Esophagus squamous epithelium (tissue), 4 donors: ENCODE measurements around the gene PTBP3.
"Not testable (repeated sequence)": the region's sequence is repeated elsewhere in the genome, so short reads cannot be mapped to it uniquely, and the experiment has no call there.

Source experiments
- POLR2A ChIP-seq, 4 donors: fragments of 450-650 bp; IDR thresholded peaks; one replicate each; pipeline ENCODE4 v1.6.1; 2017; ENCODE audit warnings: antibody characterized with exemption in 4 of 4, mild to moderate bottlenecking in 4 of 4, moderate library complexity in 3 of 4
- TF ChIP-seq, protein P1 (sequence below), 6 experiments: fragments of 450-650 bp in 4 of 6; fragments of 200-600 bp in 2 of 6; sonication (generic) in 2 of 6; IDR thresholded peaks; one replicate each; pipeline ENCODE4 v1.5.1; 2016 to 2019; ENCODE audit warnings: antibody characterized with exemption in 6 of 6, mild to moderate bottlenecking in 4 of 6, moderate library complexity in 4 of 6

- TF ChIP-seq, protein P1, sequence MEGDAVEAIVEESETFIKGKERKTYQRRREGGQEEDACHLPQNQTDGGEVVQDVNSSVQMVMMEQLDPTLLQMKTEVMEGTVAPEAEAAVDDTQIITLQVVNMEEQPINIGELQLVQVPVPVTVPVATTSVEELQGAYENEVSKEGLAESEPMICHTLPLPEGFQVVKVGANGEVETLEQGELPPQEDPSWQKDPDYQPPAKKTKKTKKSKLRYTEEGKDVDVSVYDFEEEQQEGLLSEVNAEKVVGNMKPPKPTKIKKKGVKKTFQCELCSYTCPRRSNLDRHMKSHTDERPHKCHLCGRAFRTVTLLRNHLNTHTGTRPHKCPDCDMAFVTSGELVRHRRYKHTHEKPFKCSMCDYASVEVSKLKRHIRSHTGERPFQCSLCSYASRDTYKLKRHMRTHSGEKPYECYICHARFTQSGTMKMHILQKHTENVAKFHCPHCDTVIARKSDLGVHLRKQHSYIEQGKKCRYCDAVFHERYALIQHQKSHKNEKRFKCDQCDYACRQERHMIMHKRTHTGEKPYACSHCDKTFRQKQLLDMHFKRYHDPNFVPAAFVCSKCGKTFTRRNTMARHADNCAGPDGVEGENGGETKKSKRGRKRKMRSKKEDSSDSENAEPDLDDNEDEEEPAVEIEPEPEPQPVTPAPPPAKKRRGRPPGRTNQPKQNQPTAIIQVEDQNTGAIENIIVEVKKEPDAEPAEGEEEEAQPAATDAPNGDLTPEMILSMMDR (IDR thresholded peaks at IDR 0.05) = not testable (repeated sequence)
- not testable (repeated sequence) for TF ChIP-seq POLR2A (IDR thresholded peaks at IDR 0.05)
These were observed 66.3 kb downstream of the PTBP3 start for GRCh38 chr9:112267086-112267485.
